ENCODE measurements around the gene ARHGEF17. TPM values are rescaled to one million over a fixed set of nuclear protein-coding genes. Genes with fewer than 3 reads are reported as not detected.

ARHGEF17 gene
- total and polyA plus RNA-seq, 2 experiments from 2014 or later, result 30.2 to 35.6 TPM

- no peaks in the 10 kb centered on the region for H3K36me3 ChIP-seq (replicated peaks; ENCODE audit: insufficient read depth, low read depth)
- no peaks in the 10 kb centered on the region for H3K79me2 ChIP-seq
- no peak overlapping the region for H3K27ac ChIP-seq
- H3K4me2 ChIP-seq, result no peak overlapping the region
- H3K9me2 ChIP-seq (replicated peaks; ENCODE audit: insufficient read depth), result no peaks in the 10 kb centered on the region
- no peaks in the 10 kb centered on the region for H4K20me1 ChIP-seq (ENCODE audit: insufficient read depth, poor library complexity, severe bottlenecking)
- TF ChIP-seq CTCF (IDR thresholded peaks at IDR 0.05; ENCODE audit: poor library complexity) (no peak), EZH2phosphoT487 (IDR thresholded peaks at IDR 0.05; ENCODE audit: low read depth, severe bottlenecking, unreplicated experiment) (no peak), EZH2 (IDR thresholded peaks at IDR 0.05; ENCODE audit: borderline replicate concordance) (no peak)
- WGBS (ENCODE audit: low lambda C conversion rate, missing lambda C conversion rate), result 92% methylated on average over 3 of the region's 3 CpGs
- no peak for DNase-seq (ENCODE audit: low spot score)
- no peak overlapping the region for H2AFZ ChIP-seq
- no peaks in the 10 kb centered on the region for H3K9me3 ChIP-seq (ENCODE audit: low read depth)
- H3K27me3 ChIP-seq, result peaks cover 19% of the 10 kb centered on the region
- H3K4me1 ChIP-seq (ENCODE audit: insufficient read depth), result peaks cover 26% of the 10 kb centered on the region
- no peak overlapping the region for H3K4me3 ChIP-seq
These were observed 42.0 kb upstream of the ARHGEF17 start for GRCh38 chr11:73265853-73266645.

GRCh38 chr11:73266646-73267020, 41.4 kb upstream of the ARHGEF17 start:
- Histone ChIP-seq H3K27me3 (peaks cover 19% of the 10 kb centered on the region), H4K20me1 (ENCODE audit: insufficient read depth, poor library complexity, severe bottlenecking) (no peaks in the 10 kb centered on the region), H3K36me3 (replicated peaks; ENCODE audit: insufficient read depth, low read depth) (no peaks in the 10 kb centered on the region), H3K79me2 (no peaks in the 10 kb centered on the region), H3K4me2 (no peak overlapping the region), H3K4me1 (ENCODE audit: insufficient read depth) (peaks cover 32% of the 10 kb centered on the region), H3K9me2 (replicated peaks; ENCODE audit: insufficient read depth) (no peaks in the 10 kb centered on the region), H3K4me3 (no peak overlapping the region), H2AFZ (no peak overlapping the region), H3K27ac (no peak overlapping the region), H3K9me3 (ENCODE audit: low read depth) (no peaks in the 10 kb centered on the region)
- WGBS (ENCODE audit: low lambda C conversion rate, missing lambda C conversion rate), result 82% methylated on average over 4 of the region's 4 CpGs
- DNase-seq (ENCODE audit: low spot score), result no peak
- no peak for TF ChIP-seq EZH2phosphoT487 (IDR thresholded peaks at IDR 0.05; ENCODE audit: low read depth, severe bottlenecking, unreplicated experiment)

GRCh38 chr11:73267122-73267846, 40.8 kb upstream of the ARHGEF17 start:
- H3K36me3 ChIP-seq (replicated peaks; ENCODE audit: insufficient read depth, low read depth), result no peaks in the 10 kb centered on the region
- WGBS (ENCODE audit: low lambda C conversion rate, missing lambda C conversion rate), result 79% methylated on average over 3 of the region's 3 CpGs
- H3K27me3 ChIP-seq, result peaks cover 19% of the 10 kb centered on the region
- TF ChIP-seq EZH2 (IDR thresholded peaks at IDR 0.05; ENCODE audit: borderline replicate concordance) (no peak), CTCF (IDR thresholded peaks at IDR 0.05; ENCODE audit: poor library complexity) (no peak), EZH2phosphoT487 (IDR thresholded peaks at IDR 0.05; ENCODE audit: low read depth, severe bottlenecking, unreplicated experiment) (no peak)
- peaks cover 37% of the 10 kb centered on the region for H3K4me1 ChIP-seq (ENCODE audit: insufficient read depth)
- no peaks in the 10 kb centered on the region for H4K20me1 ChIP-seq (ENCODE audit: insufficient read depth, poor library complexity, severe bottlenecking)
- H3K79me2 ChIP-seq, result no peaks in the 10 kb centered on the region
- no peak overlapping the region for H3K4me3 ChIP-seq
- no peaks in the 10 kb centered on the region for H3K9me2 ChIP-seq (replicated peaks; ENCODE audit: insufficient read depth)
- DNase-seq (ENCODE audit: low spot score), result no peak
- H2AFZ ChIP-seq, result no peak overlapping the region
- H3K9me3 ChIP-seq (ENCODE audit: low read depth), result no peaks in the 10 kb centered on the region
- H3K27ac ChIP-seq, result no peak overlapping the region
- H3K4me2 ChIP-seq, result no peak overlapping the region
